Measurements from ENCODE around the gene ENC1. TPM values are rescaled to one million over a fixed set of nuclear protein-coding genes. Genes with fewer than 3 reads are reported as not detected.

Gene ENC1
- total RNA-seq, 1 experiment from 2014 or later = 104 TPM

GRCh38 chr5:74630453-74631066 lies 10.0 kb downstream of the ENC1 start:
- H3K36me3 ChIP-seq = peaks cover 89% of the 10 kb centered on the region
- peaks cover 96% of the 10 kb centered on the region for H3K4me1 ChIP-seq
- H3K4me3 ChIP-seq = no peak overlapping the region
- no peaks in the 10 kb centered on the region for H3K9me3 ChIP-seq (replicated peaks)
- no peaks in the 10 kb centered on the region for H3K27me3 ChIP-seq
- H3K27ac ChIP-seq = peak overlapping the region; percentile 58; the same call in 1 of the 2 replicates
- DNase-seq = peak in 1 of 2 experiments; percentile 22

DNA sequence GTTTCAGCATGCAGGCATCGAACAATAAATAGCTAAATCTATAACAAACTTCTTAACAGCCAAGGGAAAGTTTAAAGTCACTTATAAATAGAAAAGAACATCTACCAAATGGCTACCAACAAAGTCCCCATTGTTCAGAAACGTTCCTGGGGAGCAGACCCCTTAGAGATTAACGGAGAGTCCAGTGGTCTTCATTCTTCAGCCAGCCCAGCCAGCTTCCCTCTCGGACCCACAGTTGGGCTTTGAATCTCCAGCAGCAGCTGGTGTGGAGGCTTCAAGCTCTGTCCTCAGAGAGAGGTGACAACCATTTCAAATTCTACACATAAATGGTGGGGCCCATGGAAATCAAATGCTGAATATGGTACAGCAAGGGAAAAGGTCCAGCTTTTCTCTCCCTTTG lies 11.2 kb downstream of the ENC1 start:
- peaks cover 77% of the 10 kb centered on the region for H3K36me3 ChIP-seq
- H3K4me1 ChIP-seq = peaks cover 89% of the 10 kb centered on the region
- H3K27me3 ChIP-seq = no peaks in the 10 kb centered on the region
- peak; percentile 74 to 89 for DNase-seq
- no peak overlapping the region for H3K4me3 ChIP-seq
- peak overlapping the region; percentile 58 for H3K27ac ChIP-seq
- H3K9me3 ChIP-seq (replicated peaks) = no peaks in the 10 kb centered on the region

DNA sequence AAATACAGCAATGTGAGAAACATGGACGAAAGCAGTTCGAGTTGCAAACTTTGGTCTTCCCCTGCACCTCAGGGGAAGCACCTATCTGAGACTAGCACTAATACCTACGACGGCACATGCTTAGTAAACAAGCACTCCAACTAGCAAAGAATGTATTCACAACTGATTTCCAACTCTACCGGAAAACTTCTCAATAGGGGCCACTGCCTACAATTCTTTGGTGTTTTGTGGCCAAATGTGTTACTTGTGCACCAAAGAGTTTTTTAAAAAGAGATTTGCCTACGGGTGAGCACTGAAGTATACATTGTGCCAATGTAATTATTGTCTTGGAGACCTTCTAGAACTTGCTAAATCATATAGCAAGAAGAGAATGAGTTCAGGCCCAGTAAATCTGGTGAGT lies 12.2 kb downstream of the ENC1 start:
- Histone ChIP-seq H3K4me3 (no peak overlapping the region), H3K27me3 (no peaks in the 10 kb centered on the region), H3K9me3 (replicated peaks) (no peaks in the 10 kb centered on the region), H3K27ac (peak overlapping the region; percentile 58; the same call in 1 of the 2 replicates), H3K36me3 (peaks cover 67% of the 10 kb centered on the region), H3K4me1 (peaks cover 82% of the 10 kb centered on the region)
- no peak for DNase-seq

DNA sequence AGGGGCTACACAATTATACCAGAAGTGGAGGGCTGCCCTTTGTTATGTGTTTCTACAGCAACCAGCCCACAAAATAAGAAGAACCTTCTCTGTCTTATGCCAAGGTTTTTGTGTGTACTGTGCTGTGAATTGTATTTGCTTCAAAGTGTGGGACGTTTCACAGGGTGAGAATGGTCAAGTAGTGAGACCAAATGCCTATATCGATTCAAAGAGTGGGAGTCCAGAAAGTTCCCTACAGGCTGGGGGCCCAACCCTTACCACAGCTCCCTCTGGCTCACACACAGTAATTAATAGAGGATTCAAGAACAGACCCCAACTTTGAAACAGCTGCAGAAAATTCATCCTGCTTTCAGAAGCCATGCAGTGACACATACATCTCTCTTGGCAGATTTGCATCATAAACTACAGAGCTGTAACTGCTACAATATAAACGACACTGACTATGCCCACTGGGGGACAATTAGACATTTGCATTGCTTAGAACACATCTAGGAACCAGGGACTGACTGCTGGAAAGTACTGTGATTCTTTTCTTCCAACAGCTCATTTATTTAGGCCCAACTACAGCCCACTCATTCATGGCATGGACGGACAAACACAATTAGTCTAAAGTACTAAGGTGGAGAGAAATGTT lies 12.8 kb downstream of the ENC1 start:
- Histone ChIP-seq H3K4me3 (no peak overlapping the region), H3K4me1 (peaks cover 76% of the 10 kb centered on the region), H3K27ac (no peak overlapping the region), H3K36me3 (peaks cover 61% of the 10 kb centered on the region), H3K9me3 (replicated peaks) (no peaks in the 10 kb centered on the region), H3K27me3 (no peaks in the 10 kb centered on the region)
- DNase-seq = peak in 1 of 2 experiments; percentile 57

- no peak overlapping the region for H3K4me3 ChIP-seq
- no peaks in the 10 kb centered on the region for H3K9me3 ChIP-seq (replicated peaks)
- H3K4me1 ChIP-seq = peaks cover 64% of the 10 kb centered on the region
- no peak overlapping the region; the same call in 1 of the 2 replicates for H3K27ac ChIP-seq
- H3K36me3 ChIP-seq = peaks cover 50% of the 10 kb centered on the region
- no peaks in the 10 kb centered on the region for H3K27me3 ChIP-seq
- peak in 1 of 2 experiments; percentile 38 for DNase-seq
Measured at GRCh38 chr5:74626386-74627222, 13.9 kb downstream of the ENC1 start.

- Histone ChIP-seq H3K4me3 (no peak overlapping the region), H3K27ac (peak overlapping the region; percentile 22; the same call in 1 of the 2 replicates), H3K36me3 (peaks cover 41% of the 10 kb centered on the region), H3K27me3 (no peaks in the 10 kb centered on the region), H3K4me1 (peaks cover 58% of the 10 kb centered on the region), H3K9me3 (replicated peaks) (no peaks in the 10 kb centered on the region)
- DNase-seq = peak; percentile 70 to 74
Measured at GRCh38 chr5:74625742-74626241, 14.7 kb downstream of the ENC1 start.

- Histone ChIP-seq H3K9me3 (replicated peaks) (no peaks in the 10 kb centered on the region), H3K27ac (peak overlapping the region; percentile 22; the same call in 1 of the 2 replicates), H3K27me3 (no peaks in the 10 kb centered on the region), H3K36me3 (peaks cover 34% of the 10 kb centered on the region), H3K4me1 (peaks cover 50% of the 10 kb centered on the region), H3K4me3 (no peak overlapping the region)
- DNase-seq = peak; percentile 91
Measured at GRCh38 chr5:74624931-74625505, 15.5 kb downstream of the ENC1 start.

DNA sequence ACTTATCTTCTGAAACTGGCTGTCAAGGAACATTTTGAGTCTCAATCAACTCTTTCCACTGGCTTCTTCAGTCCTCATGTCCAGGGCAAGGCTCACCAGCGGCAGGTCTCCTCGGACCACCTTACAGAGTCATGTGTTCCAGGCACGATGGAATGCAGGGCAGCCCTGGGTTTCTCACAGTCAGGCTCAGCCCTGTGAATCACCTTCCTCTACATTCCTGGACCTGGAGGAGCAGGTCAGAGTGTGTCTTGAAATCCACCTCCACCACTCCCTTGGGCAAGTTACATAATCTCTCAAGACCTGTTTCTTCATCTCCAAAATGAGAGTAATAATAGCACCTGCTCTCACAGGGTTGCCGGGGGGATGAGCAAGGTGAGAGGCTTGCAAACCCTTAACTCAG lies 16.0 kb downstream of the ENC1 start:
- no peak for DNase-seq
- Histone ChIP-seq H3K27me3 (no peaks in the 10 kb centered on the region), H3K36me3 (peaks cover 28% of the 10 kb centered on the region), H3K4me3 (no peak overlapping the region), H3K27ac (no peak overlapping the region; the same call in 1 of the 2 replicates), H3K9me3 (replicated peaks) (no peaks in the 10 kb centered on the region), H3K4me1 (peaks cover 45% of the 10 kb centered on the region)

DNA sequence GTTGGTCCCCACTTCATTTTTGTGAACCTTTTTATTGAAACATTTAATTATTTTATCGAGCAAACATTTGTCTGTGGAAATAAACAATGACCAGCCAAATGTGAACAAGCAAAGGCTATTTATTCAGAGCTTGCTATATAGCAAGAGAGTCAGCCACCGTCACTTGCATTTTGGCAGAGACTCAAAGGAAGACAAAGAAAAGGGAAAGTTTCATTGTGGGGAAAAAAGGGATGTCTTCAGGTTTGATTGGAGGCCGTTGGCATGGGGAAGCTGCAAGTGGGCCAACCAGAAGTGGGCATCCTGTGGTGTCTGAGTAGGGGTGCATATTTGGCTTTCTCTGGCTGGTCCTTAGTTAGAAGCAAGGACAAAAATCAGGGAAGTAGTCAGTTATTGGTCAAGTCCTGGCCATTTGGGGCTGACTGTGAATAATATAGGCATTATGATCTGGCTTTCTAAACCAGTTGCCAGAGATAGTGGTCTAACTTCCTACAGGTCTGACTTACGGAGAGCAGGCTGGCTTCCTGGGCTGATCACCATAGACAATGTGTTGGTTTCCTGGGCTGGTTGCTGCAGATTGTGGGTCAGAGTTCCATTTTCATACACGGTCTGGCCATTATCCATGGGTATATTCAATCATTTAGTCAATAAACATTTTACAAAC lies 16.6 kb downstream of the ENC1 start:
- H3K9me3 ChIP-seq (replicated peaks) = no peaks in the 10 kb centered on the region
- peaks cover 39% of the 10 kb centered on the region for H3K4me1 ChIP-seq
- H3K27ac ChIP-seq = no peak overlapping the region

DNA sequence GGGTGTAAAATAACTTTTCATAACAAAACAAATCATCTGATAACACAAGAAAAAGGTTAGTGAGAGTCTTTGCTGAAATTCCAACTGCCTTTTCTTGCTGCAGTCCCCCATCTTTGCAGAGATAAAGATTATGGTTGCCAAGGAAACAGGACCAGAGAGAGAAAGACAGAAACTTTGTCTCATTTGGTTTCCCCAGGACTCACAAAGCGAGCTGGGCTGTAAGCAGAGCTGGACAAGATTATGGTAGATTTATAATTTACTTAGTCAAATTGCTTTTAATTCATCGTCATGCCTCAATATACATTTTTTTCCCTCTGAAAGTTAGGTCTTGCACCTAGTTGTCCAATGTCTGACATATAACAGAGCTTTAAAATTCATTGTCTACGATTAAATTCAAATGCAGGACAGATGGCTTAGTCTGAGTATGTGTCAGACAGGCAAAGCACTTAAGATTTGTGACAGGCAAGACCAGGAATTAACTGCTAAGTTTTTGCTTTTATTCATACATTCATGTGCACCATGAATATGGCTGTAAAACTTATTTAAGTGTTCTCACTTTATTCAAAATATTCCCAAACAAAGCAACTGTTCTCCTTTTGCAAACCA lies 17.4 kb downstream of the ENC1 start:
- Histone ChIP-seq H3K4me3 (no peak overlapping the region), H3K4me1 (peaks cover 31% of the 10 kb centered on the region), H3K36me3 (peaks cover 15% of the 10 kb centered on the region), H3K27me3 (no peaks in the 10 kb centered on the region), H3K27ac (no peak overlapping the region), H3K9me3 (replicated peaks) (no peaks in the 10 kb centered on the region)
- no peak for DNase-seq

More for the DNA sequence above, 16.6 kb downstream of the ENC1 start:
- Histone ChIP-seq H3K27me3 (no peaks in the 10 kb centered on the region), H3K36me3 (peaks cover 22% of the 10 kb centered on the region), H3K4me3 (no peak overlapping the region)
- DNase-seq = no peak

- no peak for DNase-seq
- H3K27me3 ChIP-seq = no peaks in the 10 kb centered on the region
- no peak overlapping the region for H3K27ac ChIP-seq
- H3K36me3 ChIP-seq = peaks cover 5% of the 10 kb centered on the region
- H3K4me3 ChIP-seq = no peak overlapping the region
- H3K9me3 ChIP-seq (replicated peaks) = no peaks in the 10 kb centered on the region
- peaks cover 21% of the 10 kb centered on the region for H3K4me1 ChIP-seq
Measured at GRCh38 chr5:74622122-74622521, 18.4 kb downstream of the ENC1 start.

GRCh38 chr5:74621492-74621891 lies 19.0 kb downstream of the ENC1 start:
- Histone ChIP-seq H3K4me1 (peaks cover 15% of the 10 kb centered on the region), H3K36me3 (no peaks in the 10 kb centered on the region; the same call in 1 of the 2 replicates), H3K4me3 (no peak overlapping the region), H3K27me3 (no peaks in the 10 kb centered on the region), H3K27ac (no peak overlapping the region), H3K9me3 (replicated peaks) (no peaks in the 10 kb centered on the region)
- DNase-seq = no peak

- Histone ChIP-seq H3K9me3 (replicated peaks) (no peaks in the 10 kb centered on the region), H3K4me3 (no peak overlapping the region), H3K27me3 (no peaks in the 10 kb centered on the region), H3K27ac (no peak overlapping the region), H3K4me1 (no peaks in the 10 kb centered on the region), H3K36me3 (no peaks in the 10 kb centered on the region)
- no peak for DNase-seq
Measured at GRCh38 chr5:74619308-74619707, 21.2 kb downstream of the ENC1 start.

DNA sequence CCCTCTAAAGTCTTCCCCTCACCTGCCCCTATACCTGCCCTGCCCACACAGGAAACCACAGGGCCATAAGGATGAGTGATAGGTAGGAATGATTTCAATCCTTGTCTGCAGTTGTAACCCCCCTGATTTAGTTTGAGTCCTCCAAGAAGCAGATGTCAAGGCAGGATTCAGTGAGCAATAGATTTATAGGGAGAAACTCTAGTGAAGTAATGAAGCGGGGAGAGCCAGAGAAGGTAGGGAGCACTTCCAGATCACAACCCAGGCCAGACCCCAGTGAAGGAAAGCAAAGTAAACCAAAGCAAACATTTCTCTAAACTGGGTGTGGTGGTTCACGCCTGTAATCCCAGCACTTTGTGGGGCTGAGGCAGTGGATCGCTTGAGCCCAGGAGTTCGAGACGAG lies 22.4 kb downstream of the ENC1 start:
- Histone ChIP-seq H3K4me1 (no peaks in the 10 kb centered on the region), H3K27me3 (no peaks in the 10 kb centered on the region), H3K36me3 (no peaks in the 10 kb centered on the region), H3K4me3 (no peak overlapping the region), H3K9me3 (replicated peaks) (no peaks in the 10 kb centered on the region), H3K27ac (no peak overlapping the region)
- no peak for DNase-seq
